HT1080 (cell line): Measurements from ENCODE around the gene APBA2. TPM values are rescaled to one million over a fixed set of nuclear protein-coding genes. Genes with fewer than 3 reads are reported as not detected.
A peak's percentile ranks its signal among the peaks of the same experiment; 100 is the strongest.
"Not testable (repeated sequence)": the region's sequence is repeated elsewhere in the genome, so short reads cannot be mapped to it uniquely, and the experiment has no call there.

ENCODE experiments used
- DNase-seq: peaks from one replicate; pipeline ENCODE4 v3.0.0-alpha.2; 2015; ENCODE audit warnings: low read depth
- total RNA-seq: library from RNA; depleted of rRNA; stranded (reverse); fragments of >200 nt; shearing (Covaris generic); gene quantifications from 2 replicates; pipeline ENCODE4 v1.2.3, GENCODE V29; 2014; rRNA removed

The APBA2 gene
- total RNA-seq, 1 experiment from 2014 or later, result 50.8 TPM

DNA sequence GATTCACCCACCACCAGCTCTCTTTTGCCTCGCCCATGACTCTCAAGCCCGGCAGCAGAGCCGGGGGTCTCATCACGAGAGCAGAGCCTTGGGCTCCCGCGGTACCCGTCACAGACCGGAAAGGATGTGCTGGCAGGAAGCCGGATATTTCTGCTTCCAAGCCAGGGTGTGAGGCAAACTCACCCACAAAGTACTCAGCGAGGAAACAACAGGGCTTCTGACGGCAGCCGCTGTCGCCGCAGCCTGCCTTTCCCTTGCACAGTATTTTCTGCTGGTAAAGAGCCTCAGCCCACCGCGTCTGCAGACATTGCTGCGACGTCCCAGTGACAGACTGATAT lies 263.9 kb downstream of the APBA2 start:
- DNase-seq, result peak; percentile 61

DNA sequence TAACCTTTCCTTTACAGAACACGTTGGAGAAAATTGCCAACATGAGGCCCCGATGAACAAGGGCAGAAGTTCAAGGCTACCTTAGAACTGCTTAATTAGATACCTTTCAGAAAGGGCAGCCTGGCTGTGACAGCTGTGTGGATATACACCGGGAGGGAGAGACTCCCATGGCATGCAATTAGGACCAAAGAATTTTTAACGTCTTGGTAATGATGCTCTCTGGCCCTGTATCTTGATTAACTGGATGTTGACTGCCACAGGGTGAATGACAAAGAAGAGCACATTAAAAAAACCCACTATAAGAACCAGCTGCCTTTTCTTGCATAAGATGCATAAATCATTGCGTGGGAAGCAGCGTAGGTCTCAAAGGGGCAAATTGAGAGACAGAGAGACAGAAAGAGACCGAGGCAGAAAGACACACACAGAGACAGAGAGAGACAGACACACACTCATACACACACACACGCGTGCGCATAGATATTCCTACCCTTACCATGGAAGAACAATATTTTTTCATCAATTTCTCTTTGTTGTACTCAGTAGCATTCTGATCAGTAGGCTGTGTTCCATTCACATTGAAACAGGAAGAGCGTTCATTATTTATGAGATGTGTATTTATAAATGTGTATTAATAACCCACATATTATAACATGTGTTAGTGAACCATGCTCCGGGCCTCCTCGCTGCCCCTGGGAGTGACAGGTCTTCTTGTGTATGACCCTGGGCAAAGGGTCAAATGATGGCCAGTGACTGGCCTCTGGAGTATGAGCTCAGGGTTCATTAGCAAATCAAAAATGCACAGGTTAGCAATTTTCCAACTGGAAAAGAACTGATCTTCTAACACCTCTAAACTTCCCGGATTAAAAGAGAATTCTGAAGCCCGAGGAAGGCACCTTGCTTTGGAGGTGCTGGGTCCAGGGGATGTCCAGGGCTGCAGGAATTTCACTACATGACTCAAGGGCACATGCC lies 265.0 kb downstream of the APBA2 start:
- no peak for DNase-seq

GRCh38 chr15:29151484-29151857 lies 265.7 kb downstream of the APBA2 start:
- no peak for DNase-seq

GRCh38 chr15:29156521-29156920 lies 270.7 kb downstream of the APBA2 start:
- DNase-seq, result no peak

GRCh38 chr15:29159771-29160455 lies 274.1 kb downstream of the APBA2 start:
- no peak for DNase-seq

DNA sequence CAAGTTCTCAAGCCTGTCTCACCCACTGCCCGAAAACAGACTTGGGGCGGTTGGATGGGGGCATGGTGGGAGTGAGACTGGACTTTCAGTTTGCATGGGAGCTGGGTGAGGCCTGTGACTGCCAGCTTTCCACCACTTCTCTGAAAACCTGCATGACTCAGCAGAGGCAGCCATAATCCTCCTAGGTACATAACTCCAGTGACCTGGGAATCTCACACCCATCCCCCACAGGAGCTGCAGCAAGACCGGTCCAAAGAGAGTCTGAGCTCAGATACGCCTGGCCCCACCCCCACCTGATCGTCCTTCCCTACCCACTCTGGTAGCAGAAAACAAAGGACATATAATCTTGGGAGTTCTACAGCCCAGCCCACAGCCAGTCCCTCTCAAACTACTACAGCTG lies 276.6 kb downstream of the APBA2 start:
- DNase-seq, result no peak

DNA sequence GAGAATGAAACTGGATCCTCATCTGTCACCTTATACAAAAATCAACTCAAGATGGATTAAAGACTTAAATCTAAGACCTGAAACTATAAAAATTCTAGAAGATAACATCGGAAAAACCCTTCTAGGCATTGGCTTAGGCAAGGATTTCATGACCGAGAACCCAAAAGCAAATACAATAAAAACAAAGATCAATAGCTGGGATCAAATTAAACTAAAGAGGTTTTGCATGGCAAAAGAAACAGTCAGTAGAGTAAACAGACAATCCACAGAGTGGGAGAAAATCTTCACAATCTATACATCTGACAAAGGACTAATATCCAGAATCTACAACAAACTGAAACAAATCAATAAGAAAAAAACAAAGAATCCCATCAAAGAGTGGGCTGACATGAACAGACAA lies 281.3 kb downstream of the APBA2 start:
- not testable (repeated sequence) for DNase-seq

Other genes with a start within 250 kb of the APBA2 start
- not detected in 2 replicates for gene GOLGA8M, start 173.6 kb upstream of the APBA2 start, total RNA-seq
- gene GOLGA6L7, start 37.3 kb upstream of the APBA2 start, total RNA-seq, result not detected in 2 replicates